Memory B cell (primary cell): Measurements from ENCODE around the gene FNDC3B.

ENCODE experiments used
- ATAC-seq: fragments of 150-1000 bp; cut with Tn5 transposase; 2 replicates; pipeline ENCODE4 v1.10.0; 2021; ENCODE audit warnings: low read depth, mild to moderate bottlenecking, moderate library complexity
- DNase-seq, 2 donors: peaks; one replicate each; pipeline ENCODE4 v3.0.0; 2022; ENCODE audit warnings: low spot score in 2 of 2
- H3K27ac Mint-ChIP-seq: one replicate; pipeline ENCODE4 v1.8.0; 2022; ENCODE audit warnings: mild to moderate bottlenecking, moderate library complexity, mixed read lengths
- H3K27me3 Mint-ChIP-seq: one replicate; pipeline ENCODE4 v1.8.0; 2022; ENCODE audit warnings: mixed read lengths
- H3K36me3 Mint-ChIP-seq: one replicate; pipeline ENCODE4 v1.8.0; 2022; ENCODE audit warnings: mild to moderate bottlenecking, mixed read lengths
- H3K4me1 Mint-ChIP-seq: one replicate; pipeline ENCODE4 v1.8.0; 2022; ENCODE audit warnings: mixed read lengths
- H3K4me3 Mint-ChIP-seq: one replicate; pipeline ENCODE4 v1.8.0; 2022; ENCODE audit warnings: mild to moderate bottlenecking, moderate library complexity, mixed read lengths
- H3K9me3 Mint-ChIP-seq: one replicate; pipeline ENCODE4 v1.8.0; 2022; ENCODE audit warnings: mixed read lengths

Gene FNDC3B

DNA sequence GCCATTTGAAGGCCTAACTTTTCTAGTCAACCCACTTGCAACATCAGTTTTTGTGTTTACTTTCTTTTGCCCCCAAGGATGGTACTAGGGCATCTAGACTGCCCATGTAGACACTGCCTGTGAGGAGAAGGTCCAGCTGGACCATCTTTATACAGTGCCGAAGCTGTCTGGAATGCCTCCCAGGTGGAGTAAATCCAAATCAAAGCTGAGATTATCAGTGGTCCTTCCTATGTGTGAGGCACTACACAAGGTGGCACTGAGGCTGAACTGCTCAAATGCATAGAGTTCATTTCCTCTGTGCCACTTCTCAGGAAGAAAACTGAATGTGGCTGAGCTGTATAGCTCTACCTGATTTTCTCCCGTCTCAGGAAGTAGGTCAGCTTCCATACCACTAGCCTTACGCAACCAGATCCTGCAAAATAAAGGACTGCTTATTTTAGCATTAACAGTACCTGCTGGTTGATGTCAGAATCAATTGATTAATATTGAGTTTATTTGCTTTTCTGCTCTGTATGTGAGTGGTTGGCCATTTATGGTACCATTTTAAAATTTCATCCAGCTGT lies 302.8 kb downstream of the FNDC3B start:
- Mint-ChIP-seq H3K36me3 (peaks cover 2% of the 10 kb centered on the region), H3K4me1 (no peaks in the 10 kb centered on the region), H3K4me3 (no peak overlapping the region), H3K27ac (no peak overlapping the region), H3K9me3 (no peaks in the 10 kb centered on the region), H3K27me3 (no peaks in the 10 kb centered on the region)
- ATAC-seq: no peak
- no peak for DNase-seq

DNA sequence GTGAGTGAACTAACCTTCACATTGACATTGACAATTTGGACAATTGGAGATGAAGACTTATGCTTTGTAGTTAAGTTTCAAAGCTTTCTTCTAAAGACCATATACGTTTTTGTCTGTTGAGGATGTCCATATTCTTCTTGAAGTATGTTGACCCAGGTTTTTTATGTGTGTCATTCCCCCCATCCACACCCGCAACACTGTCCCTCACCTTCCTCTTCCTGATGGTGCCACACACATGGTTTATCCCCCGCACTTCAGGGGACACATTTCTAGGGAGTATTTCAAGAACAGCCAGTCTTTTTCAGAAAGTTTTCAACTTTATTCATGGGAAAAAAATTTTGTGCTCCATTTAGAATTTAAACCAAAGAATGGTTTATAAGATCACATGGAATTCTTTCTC lies 303.7 kb downstream of the FNDC3B start:
- Mint-ChIP-seq H3K4me3 (no peak overlapping the region), H3K27me3 (no peaks in the 10 kb centered on the region), H3K9me3 (no peaks in the 10 kb centered on the region), H3K36me3 (peaks cover 3% of the 10 kb centered on the region), H3K4me1 (no peaks in the 10 kb centered on the region), H3K27ac (no peak overlapping the region)
- no peak for ATAC-seq
- no peak for DNase-seq

DNA sequence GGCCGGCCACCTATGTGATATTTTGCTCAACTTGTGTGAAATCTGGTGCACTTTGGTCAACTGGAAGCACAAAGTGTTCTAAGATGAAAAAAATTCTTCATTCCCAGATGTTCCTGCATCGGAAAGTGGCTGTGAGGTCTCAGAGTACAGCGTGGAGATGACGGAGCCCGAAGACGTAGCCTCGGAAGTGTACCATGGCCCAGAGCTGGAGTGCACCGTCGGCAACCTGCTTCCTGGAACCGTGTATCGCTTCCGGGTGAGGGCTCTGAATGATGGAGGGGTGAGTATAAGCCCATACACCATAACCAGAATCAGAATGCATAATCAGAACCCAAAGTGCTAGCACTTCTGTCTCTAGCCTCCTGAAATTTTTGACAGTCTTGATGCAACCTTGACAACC lies 304.6 kb downstream of the FNDC3B start:
- Mint-ChIP-seq H3K4me3 (no peak overlapping the region), H3K4me1 (no peaks in the 10 kb centered on the region), H3K9me3 (no peaks in the 10 kb centered on the region), H3K27ac (no peak overlapping the region), H3K27me3 (no peaks in the 10 kb centered on the region), H3K36me3 (peaks cover 3% of the 10 kb centered on the region)
- no peak for DNase-seq
- ATAC-seq: no peak

DNA sequence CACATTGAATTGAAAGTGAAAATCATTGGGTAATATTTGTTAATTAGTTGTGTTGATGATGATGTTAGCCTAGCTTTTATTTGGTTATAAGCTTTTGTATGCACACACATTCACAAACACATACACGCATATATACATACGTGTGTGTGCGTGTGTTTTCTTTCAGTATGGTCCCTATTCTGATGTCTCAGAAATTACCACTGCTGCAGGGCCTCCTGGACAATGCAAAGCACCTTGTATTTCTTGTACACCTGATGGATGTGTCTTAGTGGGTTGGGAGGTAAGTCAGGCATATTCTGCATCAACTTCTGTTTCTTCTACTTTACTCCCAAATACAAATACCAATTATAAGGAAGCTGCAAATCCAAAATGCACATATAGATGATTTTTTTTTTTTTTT lies 306.8 kb downstream of the FNDC3B start:
- no peaks in the 10 kb centered on the region for H3K4me1 Mint-ChIP-seq
- H3K27ac Mint-ChIP-seq: no peak overlapping the region
- H3K4me3 Mint-ChIP-seq: no peak overlapping the region
- DNase-seq: no peak
- H3K9me3 Mint-ChIP-seq: no peaks in the 10 kb centered on the region
- H3K36me3 Mint-ChIP-seq: peaks cover 3% of the 10 kb centered on the region
- H3K27me3 Mint-ChIP-seq: no peaks in the 10 kb centered on the region
- ATAC-seq: no peak

DNA sequence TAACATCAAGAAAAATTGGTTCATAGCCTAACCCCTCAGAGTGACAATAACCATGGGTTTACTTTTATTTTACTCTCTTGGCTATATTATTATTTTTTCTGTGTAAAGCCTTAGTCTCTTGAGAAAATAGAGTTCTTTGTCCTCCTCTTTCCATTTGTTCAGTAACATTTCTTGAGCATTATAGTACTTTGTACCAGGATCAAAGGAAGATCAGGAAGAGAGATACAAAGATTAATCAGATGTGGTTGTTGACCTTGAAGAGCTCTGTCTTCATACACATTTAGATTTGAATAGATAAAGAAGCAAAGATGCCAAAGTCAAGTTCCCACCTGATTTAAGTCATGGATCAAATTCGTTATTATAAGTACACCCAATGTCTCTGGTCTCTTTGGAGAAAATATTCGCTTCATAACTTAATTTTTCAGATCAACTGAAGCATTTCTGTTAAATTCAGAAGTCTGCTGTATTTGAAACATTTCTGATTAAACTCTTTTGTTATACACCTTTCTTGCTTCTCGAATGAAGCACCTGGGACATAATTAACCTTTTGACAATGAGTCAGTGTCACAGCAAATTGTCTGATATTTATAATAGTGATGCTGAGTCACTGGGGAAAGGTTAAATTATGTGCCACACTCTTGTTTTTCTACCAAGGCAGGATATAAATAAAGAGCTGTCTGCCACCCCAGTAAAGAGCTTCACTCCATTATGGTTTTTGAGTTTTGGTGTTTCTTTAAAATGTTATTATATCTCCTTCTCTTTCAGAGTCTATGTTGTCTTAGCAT lies 308.7 kb downstream of the FNDC3B start:
- Mint-ChIP-seq H3K4me3 (no peak overlapping the region), H3K4me1 (no peaks in the 10 kb centered on the region), H3K27me3 (no peaks in the 10 kb centered on the region), H3K36me3 (peaks cover 5% of the 10 kb centered on the region), H3K9me3 (no peaks in the 10 kb centered on the region), H3K27ac (no peak overlapping the region)
- ATAC-seq (no peak), DNase-seq (no peak)

DNA sequence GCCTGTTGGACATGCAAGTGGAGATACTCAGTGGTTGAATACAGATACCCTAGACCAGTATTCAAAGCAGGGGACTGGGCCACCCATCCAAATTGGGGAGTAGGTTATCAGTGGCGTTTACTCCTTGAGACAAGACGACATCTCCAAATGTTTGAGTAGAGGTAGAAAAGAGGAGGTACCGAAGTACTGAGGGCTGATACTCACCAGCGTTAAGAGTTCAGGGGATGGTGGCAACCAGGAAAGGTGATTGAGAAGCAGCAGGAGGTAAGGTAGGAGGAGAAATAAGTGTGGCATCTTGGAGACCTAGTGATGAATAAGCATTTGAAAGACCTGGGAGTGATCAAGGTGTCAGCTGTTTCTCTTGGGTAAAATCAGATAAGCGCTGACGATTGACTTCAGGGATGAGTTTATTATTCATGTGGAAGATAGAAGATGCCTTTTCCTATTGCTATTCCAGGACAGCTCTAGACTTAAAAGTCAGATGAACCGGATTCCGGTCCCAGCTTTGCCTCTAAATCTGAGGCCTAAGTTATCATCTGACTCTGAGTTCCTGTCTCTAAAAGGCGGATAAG lies 312.6 kb downstream of the FNDC3B start:
- no peaks in the 10 kb centered on the region for H3K9me3 Mint-ChIP-seq

DNA sequence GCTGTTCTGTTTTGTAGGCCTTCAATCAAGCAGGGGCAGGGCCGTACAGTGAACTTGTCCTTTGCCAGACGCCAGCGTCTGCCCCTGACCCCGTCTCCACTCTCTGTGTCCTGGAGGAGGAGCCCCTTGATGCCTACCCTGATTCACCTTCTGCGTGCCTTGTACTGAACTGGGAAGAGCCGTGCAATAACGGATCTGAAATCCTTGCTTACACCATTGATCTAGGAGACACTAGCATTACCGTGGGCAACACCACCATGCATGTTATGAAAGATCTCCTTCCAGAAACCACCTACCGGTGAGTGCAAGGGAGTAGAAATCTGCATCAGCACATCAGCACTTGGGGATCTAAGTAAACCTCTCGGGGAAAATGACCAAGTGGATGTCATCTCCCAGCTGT lies 313.4 kb downstream of the FNDC3B start:
- no peak for DNase-seq
- H3K27ac Mint-ChIP-seq: no peak overlapping the region
- no peak for ATAC-seq
- H3K36me3 Mint-ChIP-seq: peaks cover 5% of the 10 kb centered on the region
- H3K4me1 Mint-ChIP-seq: no peaks in the 10 kb centered on the region
- H3K9me3 Mint-ChIP-seq: no peaks in the 10 kb centered on the region
- H3K27me3 Mint-ChIP-seq: no peaks in the 10 kb centered on the region
- H3K4me3 Mint-ChIP-seq: no peak overlapping the region

More for the DNA sequence above, 312.6 kb downstream of the FNDC3B start:
- Mint-ChIP-seq H3K36me3 (peaks cover 6% of the 10 kb centered on the region), H3K27ac (no peak overlapping the region), H3K27me3 (no peaks in the 10 kb centered on the region), H3K4me3 (no peak overlapping the region), H3K4me1 (no peaks in the 10 kb centered on the region)
- DNase-seq (no peak), ATAC-seq (no peak)

DNA sequence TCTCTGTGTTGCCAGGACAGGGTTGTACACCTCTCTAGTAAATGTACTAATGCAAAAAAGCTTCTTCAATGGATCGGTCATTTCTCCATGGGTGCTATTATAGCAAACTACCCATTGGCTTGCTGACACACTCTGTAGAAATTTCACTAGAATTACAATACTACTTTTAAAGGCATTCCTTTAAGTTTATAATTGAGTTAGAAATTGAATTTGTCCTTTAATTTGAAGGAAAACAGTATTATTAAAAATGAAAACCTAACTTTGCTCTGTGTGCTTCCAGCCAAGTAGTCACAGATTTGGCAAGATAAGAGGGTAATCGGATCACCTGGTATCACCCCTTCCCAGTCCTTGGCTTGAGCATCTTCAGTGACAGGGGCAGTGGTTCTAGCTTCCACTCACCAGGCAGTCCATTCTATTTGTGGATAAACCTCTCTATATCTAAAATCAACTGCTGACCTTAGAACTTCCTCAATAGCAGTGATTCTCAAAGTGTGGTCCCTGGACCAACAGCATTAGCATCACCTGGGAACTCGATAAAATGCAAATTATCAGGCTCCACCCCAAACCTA lies 315.6 kb downstream of the FNDC3B start:
- Mint-ChIP-seq H3K4me3 (no peak overlapping the region), H3K9me3 (no peaks in the 10 kb centered on the region), H3K4me1 (no peaks in the 10 kb centered on the region), H3K27me3 (no peaks in the 10 kb centered on the region), H3K27ac (no peak overlapping the region), H3K36me3 (peaks cover 5% of the 10 kb centered on the region)
- DNase-seq (no peak), ATAC-seq (no peak)

DNA sequence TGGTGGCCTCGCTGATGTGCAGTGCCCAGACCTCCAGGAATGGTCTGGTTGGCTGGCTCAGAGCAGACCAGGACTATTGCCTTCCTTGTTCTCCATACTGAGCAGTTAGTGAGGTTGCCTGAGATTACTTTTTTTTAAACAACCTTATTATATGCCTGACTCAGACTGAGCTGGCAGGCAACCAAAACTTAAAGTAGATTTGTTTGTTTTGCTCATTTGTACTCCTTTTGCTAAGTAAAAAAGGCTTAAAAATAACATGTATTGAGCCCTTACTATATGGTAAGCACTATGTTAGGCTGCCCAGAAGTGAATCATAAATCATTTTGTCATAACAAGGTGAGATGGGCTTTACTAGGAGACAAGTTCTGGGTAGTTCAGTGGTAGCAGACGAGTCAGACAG lies 316.5 kb downstream of the FNDC3B start:
- Mint-ChIP-seq H3K9me3 (no peaks in the 10 kb centered on the region), H3K36me3 (peaks cover 6% of the 10 kb centered on the region), H3K4me3 (no peak overlapping the region), H3K27me3 (no peaks in the 10 kb centered on the region), H3K4me1 (no peaks in the 10 kb centered on the region), H3K27ac (no peak overlapping the region)
- no peak for DNase-seq
- ATAC-seq: no peak

DNA sequence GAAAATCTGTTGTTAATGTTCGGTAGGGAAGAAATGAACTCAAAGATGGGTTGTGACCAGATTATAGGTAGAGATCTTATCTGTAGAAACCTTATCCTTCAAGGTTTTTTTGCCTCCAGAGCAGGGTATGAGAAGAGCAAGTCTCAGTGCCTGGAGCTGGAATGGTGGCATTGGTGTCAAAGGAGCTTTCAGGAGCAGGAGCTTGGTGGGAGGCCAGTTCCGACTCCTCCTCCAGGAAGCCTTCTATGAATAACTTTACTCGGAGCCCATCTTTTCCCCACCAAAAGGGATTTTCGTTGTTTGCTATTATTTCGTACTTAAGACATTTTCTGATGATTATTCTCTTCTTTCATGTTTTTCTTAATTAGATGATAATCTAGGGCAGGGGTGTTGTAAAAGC lies 317.0 kb downstream of the FNDC3B start:
- no peaks in the 10 kb centered on the region for H3K9me3 Mint-ChIP-seq
- ATAC-seq: no peak
- H3K36me3 Mint-ChIP-seq: peaks cover 10% of the 10 kb centered on the region
- no peak for DNase-seq
- no peak overlapping the region for H3K27ac Mint-ChIP-seq
- no peaks in the 10 kb centered on the region for H3K4me1 Mint-ChIP-seq
- H3K4me3 Mint-ChIP-seq: no peak overlapping the region
- no peaks in the 10 kb centered on the region for H3K27me3 Mint-ChIP-seq

DNA sequence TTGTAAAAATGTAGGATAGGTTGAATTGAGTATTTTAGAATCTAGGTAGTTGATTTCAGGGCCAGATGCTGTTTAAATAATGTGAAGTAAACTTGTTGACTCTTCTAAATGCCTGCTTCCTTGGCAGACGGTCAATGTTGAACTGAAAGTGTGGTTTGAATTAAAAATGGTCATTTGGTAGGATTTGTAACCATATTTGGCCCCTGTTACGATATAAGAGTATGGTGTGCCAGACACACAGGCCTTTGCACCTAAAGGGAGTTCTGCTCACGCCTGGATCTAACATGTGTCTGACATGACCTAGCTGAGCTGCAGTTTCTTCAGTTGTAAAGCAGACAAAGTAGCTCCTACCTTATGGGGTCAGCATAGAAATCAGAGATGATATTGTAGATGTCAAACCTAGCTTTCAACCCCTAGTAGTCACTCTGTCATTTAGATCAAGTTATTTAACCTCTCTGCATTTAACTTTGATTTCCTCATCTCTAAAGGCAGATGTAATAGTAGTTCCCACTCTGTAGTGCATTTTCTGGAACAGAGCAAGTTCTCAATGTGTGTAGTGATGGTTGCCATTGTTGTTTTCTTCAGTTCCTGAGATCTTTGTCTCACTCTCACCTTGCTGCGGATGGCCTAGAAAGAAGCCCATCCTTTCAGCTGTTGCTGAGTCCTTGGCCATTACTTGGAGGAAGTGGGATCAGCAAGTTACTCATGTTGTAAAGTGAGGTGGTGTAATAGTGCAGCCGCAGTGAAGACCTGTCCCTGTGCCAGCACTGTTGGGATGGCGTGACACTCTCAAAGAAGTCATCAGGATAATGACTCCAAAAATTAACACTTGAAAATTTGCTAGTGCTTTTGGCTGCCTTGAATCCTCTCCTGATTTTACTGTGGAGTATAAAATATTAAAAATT lies 318.7 kb downstream of the FNDC3B start:
- Mint-ChIP-seq H3K4me1 (no peaks in the 10 kb centered on the region), H3K9me3 (no peaks in the 10 kb centered on the region), H3K27ac (no peak overlapping the region), H3K36me3 (peaks cover 21% of the 10 kb centered on the region), H3K27me3 (no peaks in the 10 kb centered on the region), H3K4me3 (no peak overlapping the region)
- no peak for DNase-seq
- ATAC-seq: no peak

DNA sequence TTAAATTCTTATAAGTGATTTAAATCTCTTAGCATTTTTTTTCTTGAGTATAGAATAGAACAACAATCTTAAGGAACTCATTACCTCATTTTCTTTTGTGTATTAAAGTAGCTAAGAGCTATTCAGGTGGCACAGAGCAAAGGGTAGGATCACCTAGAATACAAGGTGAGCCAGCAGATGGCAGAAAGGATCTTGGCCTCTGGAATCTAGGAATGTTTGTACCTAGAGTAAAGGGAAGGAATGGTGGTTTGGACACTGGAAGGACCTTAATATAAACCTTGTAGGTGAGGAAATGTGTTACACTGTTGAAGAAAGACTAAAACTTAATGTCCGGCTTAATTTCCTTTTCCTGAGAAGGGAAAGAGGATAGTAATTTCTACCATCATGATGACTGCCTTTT lies 319.9 kb downstream of the FNDC3B start:
- H3K9me3 Mint-ChIP-seq: no peaks in the 10 kb centered on the region
- no peak overlapping the region for H3K27ac Mint-ChIP-seq
- peaks cover 22% of the 10 kb centered on the region for H3K36me3 Mint-ChIP-seq

DNA sequence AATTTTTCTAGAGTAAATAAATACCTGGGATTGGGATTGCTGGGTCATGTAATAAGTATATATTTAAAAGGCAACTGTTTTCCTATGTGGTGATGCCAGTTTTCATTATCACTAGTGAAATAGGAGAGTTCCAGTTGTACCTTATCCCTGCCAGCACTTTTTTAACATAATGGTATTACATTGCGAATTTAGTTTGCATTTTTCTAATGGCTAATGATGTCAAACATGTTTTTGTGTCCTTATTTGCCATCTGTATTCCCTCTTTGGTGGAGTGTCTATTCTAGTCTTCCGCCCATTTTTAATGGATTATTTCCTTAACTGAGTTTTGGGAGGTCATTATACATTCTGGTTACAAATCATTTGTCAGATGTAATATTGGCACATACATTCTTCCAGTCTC lies 320.6 kb downstream of the FNDC3B start:
- Mint-ChIP-seq H3K27ac (no peak overlapping the region), H3K27me3 (no peaks in the 10 kb centered on the region), H3K4me1 (no peaks in the 10 kb centered on the region), H3K9me3 (no peaks in the 10 kb centered on the region), H3K36me3 (peaks cover 22% of the 10 kb centered on the region), H3K4me3 (no peak overlapping the region)
- DNase-seq (no peak), ATAC-seq (no peak)

More for the DNA sequence above, 319.9 kb downstream of the FNDC3B start:
- no peak for ATAC-seq
- Mint-ChIP-seq H3K4me3 (no peak overlapping the region), H3K27me3 (no peaks in the 10 kb centered on the region), H3K4me1 (no peaks in the 10 kb centered on the region)
- no peak for DNase-seq

DNA sequence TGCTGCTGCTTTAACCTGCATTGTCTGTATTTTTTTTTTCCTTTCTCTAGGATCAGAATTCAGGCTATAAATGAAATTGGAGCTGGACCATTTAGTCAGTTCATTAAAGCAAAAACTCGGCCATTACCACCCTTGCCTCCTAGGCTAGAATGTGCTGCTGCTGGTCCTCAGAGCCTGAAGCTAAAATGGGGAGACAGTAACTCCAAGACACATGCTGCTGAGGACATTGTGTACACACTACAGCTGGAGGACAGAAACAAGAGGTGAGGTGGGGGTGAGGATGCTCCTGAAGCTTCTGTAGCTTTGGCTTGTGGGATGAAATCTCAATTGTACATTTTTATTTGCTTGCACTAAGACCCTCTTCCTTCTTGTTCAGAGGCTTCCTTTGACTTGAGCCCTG lies 323.2 kb downstream of the FNDC3B start:
- Mint-ChIP-seq H3K9me3 (no peaks in the 10 kb centered on the region), H3K36me3 (peaks cover 22% of the 10 kb centered on the region), H3K4me1 (no peaks in the 10 kb centered on the region), H3K4me3 (no peak overlapping the region), H3K27ac (no peak overlapping the region), H3K27me3 (no peaks in the 10 kb centered on the region)
- DNase-seq: no peak
- ATAC-seq: no peak
